ENCODE data around the gene TOLLIP.

TOLLIP gene

GRCh38 chr11:1310318-1310687 is 871 bp upstream of the TOLLIP start:
- no peak for DNase-seq

GRCh38 chr11:1308743-1309497 is 512 bp downstream of the TOLLIP start:
- peak; percentile 60 for DNase-seq

- DNase-seq = no peak
Observed at GRCh38 chr11:1307998-1308742, 1.3 kb downstream of the TOLLIP start.

GRCh38 chr11:1307163-1307870 is 2.1 kb downstream of the TOLLIP start:
- DNase-seq = no peak

DNA sequence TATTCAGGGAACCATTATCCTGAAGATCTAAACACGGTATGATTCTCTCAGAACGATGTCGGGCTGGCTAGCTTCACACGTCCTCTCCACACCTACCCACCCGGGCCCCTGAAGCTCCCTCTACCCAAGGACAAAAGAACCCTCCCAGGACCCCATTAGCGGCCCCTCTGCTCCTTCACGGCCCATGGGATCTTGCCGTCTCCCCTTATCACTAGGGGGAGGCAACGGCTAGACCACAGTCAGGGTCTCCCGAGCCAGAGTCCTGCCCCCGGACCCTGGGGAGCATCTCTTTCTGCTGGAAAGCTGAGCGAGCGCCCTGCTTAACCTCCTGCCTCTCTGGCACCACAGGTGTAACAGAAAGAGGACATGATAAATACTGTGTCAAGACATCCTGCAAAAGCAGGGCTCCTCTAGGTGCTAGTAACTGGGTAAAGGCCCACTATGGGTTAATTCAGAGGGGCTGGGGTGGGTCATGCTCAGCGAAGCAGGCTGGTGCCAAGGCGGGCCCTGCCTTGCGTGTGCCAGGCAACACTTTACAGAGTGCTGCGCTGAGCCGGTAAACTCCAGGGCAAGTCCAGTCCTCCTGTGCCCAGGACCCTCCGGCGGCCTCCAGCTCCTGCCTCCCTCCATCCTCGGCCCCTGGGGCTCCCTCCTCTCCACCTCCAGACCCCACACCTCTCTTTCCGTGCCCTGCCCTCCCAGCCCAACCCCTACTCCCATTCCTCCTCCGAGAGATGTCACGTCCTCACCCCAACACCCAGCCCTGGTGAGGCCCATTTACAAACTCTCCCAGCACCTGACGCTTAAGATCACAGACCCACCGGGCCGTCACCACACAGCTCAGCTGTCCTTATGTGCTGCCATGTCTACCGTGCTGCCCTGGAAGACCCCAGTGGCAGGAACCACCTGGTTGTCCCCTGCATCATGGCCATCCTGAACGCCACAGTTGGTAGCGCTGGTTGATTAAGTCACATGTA is 3.0 kb downstream of the TOLLIP start:
- no peak for DNase-seq

DNA sequence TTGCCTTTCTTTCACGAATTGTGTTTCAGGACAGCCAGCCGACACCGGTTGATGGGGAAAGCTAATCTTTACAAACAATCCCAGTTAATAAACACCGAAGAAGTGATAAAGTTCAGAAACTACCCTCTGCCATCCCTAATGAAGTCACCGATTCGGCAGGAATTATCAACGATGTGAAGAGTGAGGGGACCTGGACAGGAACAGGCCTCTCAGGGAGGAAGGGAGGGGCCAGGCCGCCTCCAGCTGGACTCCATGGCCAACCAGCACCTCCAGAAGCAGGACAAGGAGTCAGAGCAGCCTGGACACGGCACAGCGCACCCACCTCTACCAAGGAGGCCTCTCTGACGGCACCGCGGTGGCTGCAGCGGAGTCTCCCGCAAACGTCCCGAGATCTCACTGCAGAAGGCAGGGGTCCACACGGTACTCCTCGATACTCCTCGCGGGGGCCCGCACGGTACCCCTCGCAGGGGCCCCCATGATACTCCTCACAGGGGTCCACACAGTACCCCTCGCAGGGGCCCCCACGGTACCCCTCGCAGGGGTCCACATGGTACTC is 3.9 kb downstream of the TOLLIP start:
- DNase-seq = no peak

GRCh38 chr11:1305063-1305495 is 4.4 kb downstream of the TOLLIP start:
- DNase-seq = no peak

DNA sequence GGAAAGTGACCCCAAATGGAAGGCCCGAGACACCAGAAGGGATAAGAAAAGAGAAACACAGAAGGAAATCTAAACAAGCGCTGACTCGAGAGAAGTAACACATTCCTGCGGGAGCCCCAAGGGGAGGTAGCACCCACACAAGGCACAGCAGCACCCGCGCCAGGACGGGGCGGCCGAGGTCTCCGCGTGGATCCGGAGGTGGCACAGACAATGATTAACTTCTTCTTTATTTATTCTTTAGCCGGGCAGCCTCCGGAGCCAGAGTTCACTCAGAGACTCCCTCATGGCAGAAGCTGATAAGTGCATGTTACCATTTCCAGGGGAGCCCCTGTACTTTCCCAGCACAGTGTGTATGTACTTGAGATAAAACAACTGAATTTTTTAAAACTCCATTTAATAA is 5.1 kb downstream of the TOLLIP start:
- DNase-seq = no peak

GRCh38 chr11:1303973-1304372 is 5.5 kb downstream of the TOLLIP start:
- no peak for DNase-seq

GRCh38 chr11:1303126-1303821 is 6.2 kb downstream of the TOLLIP start:
- no peak for DNase-seq

DNA sequence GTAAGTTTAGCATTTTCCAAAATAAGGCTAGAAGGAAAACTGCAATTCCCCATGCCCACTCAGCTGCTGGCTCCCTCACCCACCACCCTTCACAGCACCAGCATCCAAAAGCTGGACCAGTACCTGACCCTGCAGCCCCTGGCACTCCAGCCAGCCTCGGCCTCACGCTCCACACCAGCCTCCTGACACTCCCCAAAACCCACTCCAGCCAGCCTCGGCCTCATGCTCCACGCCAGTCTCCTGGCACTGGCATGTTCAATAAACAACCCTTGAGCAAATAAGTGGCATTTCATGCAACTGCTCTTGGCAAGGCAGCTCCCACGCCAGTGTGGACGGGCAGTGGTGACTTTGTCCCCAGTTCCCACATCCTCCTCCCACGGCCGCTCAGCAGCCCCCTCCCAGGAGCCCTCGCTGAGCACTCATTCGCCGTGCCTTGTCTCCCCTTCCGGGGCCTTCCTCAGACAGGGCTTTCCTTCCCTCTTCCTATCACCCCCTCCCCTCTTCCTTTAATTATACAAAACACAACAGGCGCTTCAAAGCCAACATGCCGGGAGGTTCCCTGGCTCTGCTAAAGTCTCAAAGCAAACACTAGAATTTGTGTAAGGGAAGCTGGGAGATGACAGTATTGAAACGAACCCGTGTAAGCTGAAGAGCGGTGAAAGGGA is 6.8 kb downstream of the TOLLIP start:
- DNase-seq = no peak

GRCh38 chr11:1302041-1302460 is 7.4 kb downstream of the TOLLIP start:
- DNase-seq = no peak

GRCh38 chr11:1301220-1302000 is 8.0 kb downstream of the TOLLIP start:
- DNase-seq = no peak

DNA sequence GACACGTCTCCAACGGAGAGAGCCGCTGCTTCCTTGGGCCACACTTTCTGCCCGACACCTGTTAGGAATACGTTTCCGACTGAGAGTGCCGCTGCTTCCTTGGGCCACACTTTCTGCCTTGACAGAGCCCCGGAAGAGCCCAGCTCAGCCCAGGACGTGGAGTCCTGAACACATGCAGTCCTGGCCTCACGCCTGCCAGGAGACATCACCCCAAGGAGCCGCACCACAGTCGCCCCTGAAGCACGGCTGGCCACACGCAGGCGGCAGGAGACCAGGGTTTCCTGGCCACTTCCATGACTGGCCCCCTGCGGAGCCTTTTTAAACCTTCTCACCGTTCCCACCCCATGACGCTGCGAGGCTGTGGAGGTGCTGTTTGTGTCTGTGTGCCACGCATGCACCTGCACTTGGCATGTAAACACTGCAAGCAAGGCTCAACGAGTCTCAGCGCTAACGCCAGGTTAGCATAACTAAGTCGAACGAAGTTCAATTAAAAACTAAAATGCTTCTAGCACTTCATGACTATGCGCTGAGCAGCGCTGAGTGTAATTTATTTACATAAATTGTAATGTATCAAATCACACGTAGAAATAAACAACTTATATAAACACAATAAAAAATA is 8.8 kb downstream of the TOLLIP start:
- DNase-seq = no peak

- no peak for DNase-seq
Observed at GRCh38 chr11:1300121-1300520, 9.3 kb downstream of the TOLLIP start.

DNA sequence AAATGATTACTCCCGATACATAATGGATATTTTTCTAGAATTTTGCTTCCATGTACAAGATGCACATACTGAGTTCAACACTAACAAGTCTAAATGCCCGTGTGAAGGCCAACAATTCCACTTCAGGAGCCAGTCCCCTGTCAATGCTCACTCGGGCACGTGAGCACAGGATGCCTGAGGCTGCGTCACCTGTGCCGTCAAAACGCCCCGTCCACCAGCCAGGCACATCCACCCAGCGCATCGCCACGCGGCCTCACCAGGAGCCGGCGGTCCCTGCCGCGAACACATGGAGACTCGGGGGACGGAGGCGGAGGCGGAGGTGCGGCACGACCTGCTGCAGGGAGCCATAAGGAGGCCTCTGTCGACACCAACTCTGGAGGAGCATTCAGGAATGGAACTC is 9.8 kb downstream of the TOLLIP start:
- DNase-seq = no peak

DNA sequence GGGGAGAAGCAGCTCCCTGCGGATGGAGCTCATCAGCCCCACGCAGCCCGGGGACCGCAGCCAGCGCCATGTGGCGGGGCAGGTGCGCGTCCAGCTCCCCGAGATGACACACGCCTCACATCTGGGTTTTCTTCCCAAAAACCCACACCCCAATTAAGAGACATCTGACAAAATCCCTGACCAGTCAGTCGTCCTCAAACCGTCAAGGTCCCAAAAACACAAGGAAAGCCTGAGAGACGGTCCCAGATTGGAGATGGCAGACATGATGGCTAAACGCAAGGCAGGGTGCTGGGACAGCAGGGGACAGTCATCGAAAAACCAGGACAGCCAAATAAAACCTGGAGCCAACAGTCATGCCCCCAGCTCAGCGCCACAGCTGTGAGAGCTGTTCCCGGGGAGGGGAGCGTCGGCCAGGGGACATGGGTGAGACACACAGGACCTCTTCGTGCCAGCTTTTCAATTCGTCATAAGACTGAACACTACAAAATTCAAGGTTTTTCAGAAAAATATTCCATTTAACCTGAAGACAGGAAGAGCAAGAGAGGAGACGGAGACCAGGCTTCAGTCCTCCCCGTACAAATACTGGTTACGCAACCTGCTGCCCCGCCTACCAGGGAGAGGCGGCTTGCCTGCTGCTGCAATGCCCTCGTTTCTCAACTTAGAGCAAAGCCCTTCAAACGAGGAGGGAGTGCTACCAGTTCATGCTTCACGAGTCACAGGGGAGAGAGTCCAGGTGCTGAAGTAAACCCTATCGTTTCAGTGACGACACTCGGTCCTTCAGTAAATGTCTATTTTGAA is 10.5 kb downstream of the TOLLIP start:
- DNase-seq = no peak

GRCh38 chr11:1297576-1298473 is 11.6 kb downstream of the TOLLIP start:
- no peak for DNase-seq
